GM19351 (cell line): Measurements from ENCODE around the gene DHRSX.
"Not testable (repeated sequence)": the region's sequence is repeated elsewhere in the genome, so short reads cannot be mapped to it uniquely, and the experiment has no call there.

Source experiments
- ATAC-seq: cut with Tn5 transposase; IDR thresholded peaks from one replicate; pipeline ENCODE4 v1.9.1; 2021; ENCODE audit warnings: mild to moderate bottlenecking, moderate library complexity; ENCODE audit not compliant: unreplicated experiment

The DHRSX gene

GRCh38 chrX:2266445-2267349 is 234.1 kb downstream of the DHRSX start:
- ATAC-seq, result no peak

DNA sequence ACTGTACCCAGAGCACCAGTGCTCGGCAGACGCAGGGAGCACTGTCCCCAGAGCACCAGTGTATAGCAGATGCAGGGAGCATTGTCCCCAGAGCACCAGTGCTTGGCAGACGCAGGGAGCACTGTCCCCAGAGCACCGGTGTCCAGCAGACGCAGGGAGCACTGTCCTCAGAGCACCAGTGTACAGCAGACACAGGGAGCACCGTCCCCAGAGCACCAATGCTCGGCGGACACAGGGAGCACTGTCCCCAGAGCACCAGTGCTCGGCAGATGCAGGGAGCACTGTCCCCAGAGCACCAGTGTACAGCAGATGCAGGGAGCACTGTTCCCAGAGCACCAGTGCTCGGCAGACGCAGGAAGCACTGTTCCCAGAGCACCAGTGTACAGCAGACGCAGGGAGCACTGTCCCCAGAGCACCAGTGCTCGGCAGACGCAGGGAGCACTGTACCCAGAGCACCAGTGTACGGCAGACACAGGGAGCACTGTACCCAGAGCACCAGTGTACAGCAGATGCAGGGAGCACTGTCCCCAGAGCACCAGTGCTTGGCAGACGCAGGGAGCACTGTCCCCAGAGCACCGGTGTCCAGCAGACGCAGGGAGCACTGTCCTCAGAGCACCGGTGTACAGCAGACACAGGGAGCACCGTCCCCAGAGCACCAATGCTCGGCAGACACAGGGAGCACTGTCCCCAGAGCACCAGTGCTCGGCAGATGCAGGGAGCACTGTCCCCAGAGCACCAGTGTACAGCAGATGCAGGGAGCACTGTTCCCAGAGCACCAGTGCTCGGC is 234.9 kb downstream of the DHRSX start:
- not testable (repeated sequence) for ATAC-seq

- ATAC-seq, result no peak
Observed at GRCh38 chrX:2264179-2265030, 236.4 kb downstream of the DHRSX start.

DNA sequence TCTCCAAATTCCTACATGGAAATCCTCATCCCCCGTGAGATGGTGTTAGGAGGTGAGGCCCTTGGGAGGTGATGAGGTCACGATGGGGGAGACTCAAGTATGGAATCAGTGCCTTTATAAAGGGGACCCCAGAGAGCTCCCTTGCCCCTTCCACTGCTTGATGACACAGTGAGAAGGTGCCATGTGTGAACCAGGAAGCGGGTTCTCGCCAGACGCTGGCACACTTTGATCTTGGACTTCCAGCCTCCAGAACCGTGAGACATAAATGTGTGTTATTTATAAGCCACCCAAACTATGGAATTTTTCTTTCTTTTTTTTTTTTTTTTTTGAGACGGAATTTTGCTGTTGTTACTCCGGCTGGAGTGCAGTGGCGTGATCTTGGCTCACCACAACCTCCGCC is 237.6 kb downstream of the DHRSX start:
- no peak for ATAC-seq

DNA sequence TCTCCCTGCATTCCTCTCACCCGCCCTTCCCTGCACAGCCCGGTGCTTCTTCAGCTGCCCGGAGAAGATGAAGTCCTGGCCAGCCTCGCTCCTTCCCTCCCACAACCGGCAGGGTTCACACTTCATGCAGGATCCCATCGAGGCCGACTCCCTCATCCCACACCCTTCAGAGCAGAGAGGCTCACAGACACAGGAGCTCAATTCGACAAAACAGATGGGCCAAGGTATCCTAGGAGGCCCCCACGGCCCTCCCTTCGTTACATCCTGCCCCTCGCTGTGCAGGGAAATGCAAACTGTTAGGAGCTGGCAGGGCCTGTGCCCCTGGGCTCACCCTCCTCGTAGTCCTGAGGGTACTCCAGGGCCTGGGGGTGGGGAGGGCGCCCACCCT is 238.1 kb downstream of the DHRSX start:
- ATAC-seq, result no peak

GRCh38 chrX:2261831-2262667 is 238.7 kb downstream of the DHRSX start:
- ATAC-seq, result no peak

GRCh38 chrX:2252331-2253065 is 248.3 kb downstream of the DHRSX start:
- no peak for ATAC-seq

GRCh38 chrX:2251211-2251610 is 249.6 kb downstream of the DHRSX start:
- ATAC-seq, result no peak

- no peak for ATAC-seq
Observed at GRCh38 chrX:2243913-2244460, 256.8 kb downstream of the DHRSX start.

DNA sequence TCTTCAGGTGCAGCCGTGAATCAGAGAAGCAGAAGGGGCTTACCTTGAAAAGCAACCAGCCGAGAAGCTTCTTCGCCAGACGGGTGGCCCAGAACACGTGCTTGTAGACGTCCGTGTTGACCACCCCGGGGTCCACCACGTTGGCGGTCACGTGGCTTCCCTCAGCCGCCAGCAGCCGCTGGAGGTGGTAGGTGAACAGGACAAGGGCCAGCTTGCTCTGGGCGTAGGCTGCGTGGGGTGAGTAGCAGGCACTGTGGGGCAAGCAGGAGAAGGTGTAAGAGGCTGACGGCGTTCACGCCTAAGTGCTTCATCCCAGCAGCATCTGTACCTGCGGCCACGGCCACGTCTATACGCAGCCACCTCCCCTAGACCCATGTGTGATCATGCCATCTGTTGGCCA is 257.8 kb downstream of the DHRSX start:
- no peak for ATAC-seq

- no peak for ATAC-seq
Observed at GRCh38 chrX:2242326-2242725, 258.4 kb downstream of the DHRSX start.

DNA sequence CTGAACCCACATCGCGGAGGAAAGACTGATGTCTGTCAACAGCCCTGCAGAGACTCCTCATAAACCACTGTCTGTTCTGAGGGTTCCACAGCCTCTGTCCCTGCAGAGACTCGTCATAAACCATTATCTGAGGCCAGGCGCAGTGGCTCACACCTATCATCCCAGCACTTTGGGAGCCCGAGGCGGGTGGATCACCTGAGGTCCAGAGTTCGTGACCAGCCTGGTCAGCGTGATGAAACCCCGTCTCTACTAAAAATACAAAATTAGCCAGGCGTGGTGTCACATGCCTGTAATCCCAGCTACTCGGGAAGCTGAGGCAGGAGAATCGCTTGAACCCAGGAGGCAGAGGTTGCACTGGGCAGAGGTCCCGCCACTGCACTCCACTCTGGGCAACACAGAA is 259.3 kb downstream of the DHRSX start:
- not testable (repeated sequence) for ATAC-seq

- not testable (repeated sequence) for ATAC-seq
Observed at GRCh38 chrX:2240761-2241160, 260.0 kb downstream of the DHRSX start.

GRCh38 chrX:2237976-2238375 is 262.8 kb downstream of the DHRSX start:
- no peak for ATAC-seq

- no peak for ATAC-seq
Observed at GRCh38 chrX:2231570-2232192, 269.1 kb downstream of the DHRSX start.

DNA sequence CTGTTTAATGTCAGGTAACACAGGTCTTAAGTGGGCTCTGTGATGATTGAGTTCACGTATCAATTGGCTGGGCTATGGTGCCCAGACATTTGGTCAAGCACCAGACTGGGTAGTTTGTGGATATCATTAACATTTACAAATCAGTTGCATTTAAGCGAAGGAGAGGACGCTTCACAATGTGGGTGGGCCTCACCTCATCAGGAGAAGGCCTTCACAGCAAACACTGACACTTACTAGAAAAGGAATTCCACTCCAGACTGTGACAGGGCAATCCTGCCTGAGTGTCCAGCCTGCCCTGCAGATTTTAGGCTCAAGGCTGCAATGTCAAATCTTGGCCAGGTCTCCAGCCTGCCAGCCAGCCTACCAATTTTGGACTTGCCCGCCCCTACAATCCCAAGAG is 270.3 kb downstream of the DHRSX start:
- no peak for ATAC-seq

DNA sequence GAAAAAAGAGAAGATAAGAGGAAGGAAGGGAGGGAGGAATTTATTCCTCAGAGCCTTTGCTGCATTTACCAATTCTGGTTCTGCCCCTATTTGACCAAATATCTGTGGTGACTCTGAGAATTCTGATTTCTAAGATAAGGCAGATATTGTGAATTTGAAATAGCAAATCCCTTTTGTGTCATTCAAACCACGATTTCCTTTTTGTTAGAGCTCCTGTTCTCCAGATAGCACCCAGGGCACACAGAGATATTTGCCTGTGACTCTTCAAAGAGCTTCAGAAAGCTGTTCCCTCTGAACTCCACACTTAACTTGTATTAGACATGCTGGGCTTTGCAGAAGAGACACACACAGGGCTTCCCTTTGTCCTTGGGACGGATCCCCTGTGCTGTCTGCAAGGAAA is 272.2 kb downstream of the DHRSX start:
- ATAC-seq, result no peak

DNA sequence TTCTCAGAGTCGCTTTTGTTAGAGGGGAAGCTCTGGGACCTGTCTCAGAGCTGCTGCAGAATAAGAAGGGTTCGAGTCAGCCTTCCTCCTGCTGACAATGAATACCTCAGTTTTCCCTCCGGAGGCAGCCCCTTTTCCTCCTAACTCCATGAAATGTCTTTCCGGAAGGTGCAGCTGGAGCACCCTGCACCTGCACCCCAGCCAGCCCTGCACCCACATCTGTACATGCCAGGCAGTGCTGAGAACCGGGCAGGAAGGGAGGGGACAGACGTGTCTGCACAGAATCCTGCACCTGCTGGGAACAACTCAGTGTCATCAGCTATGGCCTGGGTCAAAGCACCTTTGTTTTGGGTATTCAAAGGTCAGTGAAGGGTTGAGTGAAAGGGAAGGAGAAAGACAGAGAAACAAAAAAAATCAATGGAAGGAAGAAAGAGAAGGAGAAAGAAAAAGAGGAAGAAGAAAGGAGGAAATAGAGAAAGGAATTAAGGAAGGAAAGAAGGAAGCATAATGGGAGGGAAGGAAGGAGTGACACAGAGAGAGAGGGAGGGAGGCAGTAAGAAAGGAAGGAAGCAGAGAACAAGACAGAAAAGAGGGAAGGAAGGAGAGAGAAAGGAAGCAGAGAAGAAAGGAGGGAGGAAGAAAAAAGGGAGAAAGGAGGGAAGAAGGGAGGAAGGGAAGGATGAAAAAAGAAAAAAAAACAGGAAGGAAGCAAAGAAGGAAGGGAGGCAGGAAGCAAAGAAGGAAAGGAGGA is 273.7 kb downstream of the DHRSX start:
- no peak for ATAC-seq
